Right forelimb (tissue), 1 donor: ENCODE results near the gene AMBP.
A peak's percentile ranks its signal among the peaks of the same experiment; 100 is the strongest.

Experiments
- DNase-seq: peaks from one replicate; pipeline ENCODE4 v3.0.0-alpha.2; 2018

The AMBP gene

DNA sequence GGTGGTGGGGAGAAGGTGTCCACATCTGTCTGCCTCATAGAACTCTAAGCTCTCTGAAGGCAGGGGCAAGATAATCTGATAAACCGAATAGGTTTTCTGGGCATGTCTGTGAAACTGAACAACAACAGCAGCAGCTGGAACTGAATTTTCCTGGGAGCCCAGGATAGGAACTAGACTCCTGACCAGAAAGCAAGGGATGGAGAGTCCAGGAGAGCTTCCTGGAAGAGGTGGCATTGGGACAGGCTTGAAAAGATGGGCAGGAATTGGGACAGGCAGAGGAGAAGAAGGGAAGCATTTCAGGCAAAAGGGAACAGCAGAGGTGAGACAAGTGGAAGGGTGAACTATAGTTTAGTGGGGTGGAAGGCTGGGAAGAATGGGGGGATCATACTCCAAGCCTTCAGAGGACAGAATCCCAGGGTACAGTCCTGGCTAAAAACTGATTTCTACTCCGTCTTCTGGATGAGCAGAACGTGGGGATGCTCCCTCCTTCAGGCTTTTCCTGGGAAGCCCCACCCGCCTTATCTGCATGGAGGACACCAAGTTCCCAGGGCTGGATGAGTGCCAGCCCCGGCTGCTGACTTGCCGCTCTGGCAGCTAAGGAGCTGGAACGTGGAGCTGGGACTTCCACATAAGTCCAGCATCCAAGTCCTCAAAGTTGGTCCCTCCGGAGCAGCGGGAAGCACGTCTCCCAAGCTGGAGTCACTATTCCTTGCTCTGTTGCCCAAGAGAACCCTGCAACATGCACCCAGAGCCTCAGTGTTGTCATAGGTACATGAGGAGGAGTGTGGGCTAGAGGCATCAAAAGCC is 34.9 kb upstream of the AMBP start:
- no peak for DNase-seq

DNA sequence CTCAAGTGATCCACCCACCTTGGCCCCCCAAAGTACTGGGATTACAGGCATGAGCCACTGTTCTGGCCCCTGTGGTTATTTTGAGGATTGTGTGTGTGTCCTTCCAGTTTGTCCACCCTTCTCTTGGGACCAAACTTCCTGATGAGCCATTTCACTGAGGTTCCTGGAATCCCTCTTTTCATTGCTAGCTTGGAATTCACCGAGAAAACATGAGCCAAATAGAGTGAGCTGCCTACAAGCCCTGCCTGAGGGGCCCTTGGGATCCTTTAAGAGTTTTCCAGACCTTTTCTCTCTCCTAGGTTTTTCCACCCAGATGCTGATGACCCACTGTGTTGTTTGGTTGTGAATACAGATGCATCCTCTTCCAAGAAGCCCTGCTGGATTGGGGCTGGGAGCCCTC is 34.2 kb upstream of the AMBP start:
- DNase-seq, result no peak

DNA sequence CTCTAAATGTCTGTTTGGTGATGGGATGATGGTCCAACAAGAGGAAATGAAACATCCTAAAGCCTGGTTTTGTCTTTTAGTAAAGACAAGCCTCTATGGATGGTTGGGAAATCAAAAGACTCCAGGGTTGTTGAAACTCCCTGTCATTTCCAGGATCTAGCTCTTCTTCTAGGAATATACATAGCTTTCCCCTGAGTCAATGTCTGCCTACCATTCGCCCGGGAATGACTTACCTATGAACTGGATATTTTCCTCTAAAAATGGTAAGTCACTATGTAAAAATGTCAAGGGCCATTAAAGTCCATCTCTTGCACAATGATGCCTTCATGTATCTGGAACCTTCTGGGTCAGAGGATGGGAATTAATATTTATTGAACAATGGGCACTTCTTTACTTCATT is 32.1 kb upstream of the AMBP start:
- DNase-seq, result no peak

DNA sequence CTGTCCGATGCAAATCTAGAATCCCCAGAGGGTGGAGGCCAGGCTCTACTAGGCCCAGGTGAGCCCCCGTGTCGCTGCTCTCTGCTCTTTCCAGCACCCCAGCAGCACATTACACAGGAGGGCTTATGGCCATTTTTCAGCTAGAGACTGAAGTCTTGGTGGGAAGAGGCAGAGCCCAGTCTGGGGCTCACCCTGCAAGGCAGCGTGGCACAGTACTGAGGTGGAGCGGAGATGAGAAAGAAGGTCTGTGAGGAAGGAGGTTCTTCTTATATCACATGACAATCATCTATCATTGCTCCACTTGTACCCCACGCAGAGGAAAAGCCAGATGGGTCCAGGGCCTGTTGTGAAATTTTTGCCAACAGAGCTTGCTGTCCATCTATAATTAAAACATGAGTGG is 31.0 kb upstream of the AMBP start:
- DNase-seq, result no peak

DNA sequence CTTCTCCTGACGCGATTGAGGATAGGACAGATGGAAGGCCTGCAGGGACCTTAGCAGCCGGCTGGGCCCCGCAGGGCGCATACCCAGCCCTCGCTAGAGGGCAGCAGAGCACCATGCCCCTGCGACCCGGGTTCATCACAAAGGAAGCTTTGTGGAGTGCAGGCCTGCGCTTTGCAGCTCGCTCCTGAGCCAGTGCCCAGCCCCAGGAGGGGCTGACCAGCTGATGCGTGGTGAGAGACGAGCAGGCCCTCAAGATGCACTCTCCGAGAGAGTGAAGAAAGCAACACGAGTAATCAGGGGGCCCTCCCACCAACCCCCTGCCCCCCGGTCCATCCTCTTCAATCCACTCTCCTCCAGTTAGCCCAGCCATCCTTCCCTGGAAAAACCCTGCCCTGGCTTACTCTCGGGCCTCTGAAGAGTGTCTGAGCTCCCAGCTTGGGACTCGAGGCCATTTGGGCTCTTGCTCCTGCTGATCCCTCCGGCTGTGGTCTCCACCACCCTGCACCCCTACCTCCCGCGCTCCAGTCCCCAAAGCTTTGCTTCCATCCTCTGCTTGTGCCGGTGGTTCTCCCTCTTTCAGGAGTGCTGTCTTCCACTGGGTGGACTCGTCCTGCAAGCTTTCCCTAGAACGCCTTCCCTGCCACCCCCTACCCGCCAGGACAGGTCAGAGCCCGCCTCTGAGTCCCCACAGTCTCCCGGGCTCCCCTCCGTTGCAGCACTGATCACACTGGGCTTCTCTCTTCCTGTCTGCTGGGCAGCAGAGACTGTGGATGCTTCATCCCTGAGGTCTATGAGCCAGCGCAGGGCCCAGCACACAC is 30.1 kb upstream of the AMBP start:
- peak; percentile 90 for DNase-seq

DNA sequence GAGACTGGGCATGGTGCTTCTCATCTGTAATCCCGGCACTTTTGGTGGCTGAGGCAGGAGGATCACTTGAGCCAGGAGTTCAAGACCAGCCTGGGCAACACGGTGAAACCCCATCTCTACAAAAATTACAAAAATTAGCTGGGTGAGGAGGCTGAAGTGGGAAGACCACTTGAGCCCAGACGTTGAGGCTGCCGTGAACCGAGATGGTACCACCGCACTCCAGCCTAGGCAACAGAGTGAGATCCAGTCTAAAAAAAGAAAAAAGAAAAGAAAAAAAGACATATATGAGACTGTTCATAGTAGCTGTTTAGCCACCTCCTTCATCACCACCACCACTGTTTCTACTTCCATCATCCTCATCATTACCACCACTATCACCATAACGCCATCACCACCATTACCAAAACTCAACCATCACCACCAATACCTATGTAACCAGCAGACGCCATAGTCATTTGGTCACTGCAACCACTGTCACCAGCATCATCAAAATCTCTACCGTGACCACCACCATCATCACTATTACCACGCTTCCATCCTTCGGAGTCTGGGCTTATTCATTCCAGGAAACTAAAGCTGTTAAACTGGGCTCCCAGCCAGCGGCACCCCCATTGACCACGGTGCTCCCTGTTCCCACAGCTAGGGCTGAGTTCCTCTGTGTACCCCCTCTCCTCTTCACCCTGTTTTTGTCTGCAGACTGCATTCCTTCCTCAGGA is 29.3 kb upstream of the AMBP start:
- DNase-seq, result no peak

DNA sequence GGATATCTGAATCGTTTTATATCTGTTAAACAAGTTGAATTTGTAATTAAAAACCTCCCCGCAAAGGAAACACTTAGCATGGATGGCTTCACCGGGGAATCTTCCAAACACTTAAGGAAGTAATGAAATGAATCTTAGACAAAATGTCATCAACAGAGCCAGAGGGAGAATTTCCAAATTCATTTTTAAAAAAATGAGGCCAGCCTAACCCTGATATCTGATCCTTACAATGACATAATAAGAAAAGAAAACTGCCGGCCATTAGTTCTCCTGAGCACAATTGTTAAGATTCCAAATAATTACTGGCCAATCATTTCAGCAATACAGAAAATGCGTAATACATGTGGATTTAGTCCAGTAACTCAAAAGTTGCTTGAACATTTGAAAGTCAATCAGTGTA is 27.1 kb upstream of the AMBP start:
- DNase-seq, result no peak

DNA sequence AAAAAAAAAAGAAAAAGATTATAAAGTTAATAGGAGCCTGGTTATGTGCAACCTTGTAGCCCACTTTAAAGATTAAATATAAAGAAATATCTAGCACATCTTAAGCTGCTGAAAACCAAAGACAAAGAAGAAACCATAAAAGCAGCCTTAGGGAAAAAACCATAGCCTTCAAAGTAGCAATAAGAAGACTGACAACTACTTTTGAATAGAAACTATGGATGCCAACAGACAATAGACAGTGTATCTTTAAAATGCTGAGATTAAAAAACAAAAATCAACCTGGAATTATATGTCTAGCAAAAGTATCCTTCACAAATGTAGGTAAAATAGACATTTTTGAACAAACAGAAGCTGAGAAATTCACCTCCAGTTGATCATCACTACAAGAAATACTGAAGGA is 24.4 kb upstream of the AMBP start:
- DNase-seq, result no peak

DNA sequence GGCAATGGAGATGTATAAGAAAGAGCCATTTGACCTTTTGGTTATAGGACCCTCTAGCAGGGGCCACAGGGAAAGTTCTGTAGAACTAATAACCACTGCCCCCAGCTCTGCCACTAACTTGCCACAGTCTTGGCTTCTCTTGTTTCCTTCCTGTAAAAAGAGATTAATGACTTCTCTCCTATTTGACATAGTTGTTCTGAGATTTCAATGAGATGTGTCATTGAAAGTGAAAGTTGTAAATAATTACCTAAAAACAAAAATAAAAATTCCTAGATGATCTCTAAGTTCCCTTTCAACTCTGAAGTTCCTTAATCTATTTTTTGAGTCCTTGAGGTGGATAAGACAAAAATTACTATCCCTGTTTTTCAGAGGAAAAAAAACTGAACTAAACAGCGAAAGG is 22.4 kb upstream of the AMBP start:
- no peak for DNase-seq

DNA sequence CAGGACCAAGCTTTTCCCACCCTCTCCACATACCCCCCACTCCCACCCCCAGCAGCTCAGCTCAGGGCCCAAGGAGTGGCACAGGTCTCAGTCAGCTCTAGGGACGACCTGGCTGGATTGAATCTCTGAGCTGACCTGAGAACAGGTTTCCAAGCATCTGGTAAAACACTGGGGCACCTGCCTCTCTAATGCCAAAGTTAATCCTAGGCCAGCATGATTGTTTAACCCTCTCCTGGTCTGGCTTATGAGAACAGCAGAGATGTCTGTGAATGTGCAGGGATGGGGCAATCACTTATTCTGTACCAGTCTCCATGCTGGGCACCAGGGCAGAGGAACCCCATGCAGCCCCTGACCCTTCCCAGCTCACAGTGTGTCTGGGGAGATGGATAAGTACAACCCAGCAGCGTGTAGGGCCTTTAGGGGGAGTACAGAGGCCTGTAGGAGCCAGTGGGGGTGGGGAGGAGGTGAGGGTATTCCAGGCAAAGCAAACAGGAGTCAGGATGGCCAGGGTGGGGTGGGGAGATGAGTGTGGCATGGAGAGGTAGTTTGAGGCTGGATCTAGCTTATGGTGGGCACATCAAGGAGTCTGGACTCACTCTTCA is 21.7 kb upstream of the AMBP start:
- no peak for DNase-seq

DNA sequence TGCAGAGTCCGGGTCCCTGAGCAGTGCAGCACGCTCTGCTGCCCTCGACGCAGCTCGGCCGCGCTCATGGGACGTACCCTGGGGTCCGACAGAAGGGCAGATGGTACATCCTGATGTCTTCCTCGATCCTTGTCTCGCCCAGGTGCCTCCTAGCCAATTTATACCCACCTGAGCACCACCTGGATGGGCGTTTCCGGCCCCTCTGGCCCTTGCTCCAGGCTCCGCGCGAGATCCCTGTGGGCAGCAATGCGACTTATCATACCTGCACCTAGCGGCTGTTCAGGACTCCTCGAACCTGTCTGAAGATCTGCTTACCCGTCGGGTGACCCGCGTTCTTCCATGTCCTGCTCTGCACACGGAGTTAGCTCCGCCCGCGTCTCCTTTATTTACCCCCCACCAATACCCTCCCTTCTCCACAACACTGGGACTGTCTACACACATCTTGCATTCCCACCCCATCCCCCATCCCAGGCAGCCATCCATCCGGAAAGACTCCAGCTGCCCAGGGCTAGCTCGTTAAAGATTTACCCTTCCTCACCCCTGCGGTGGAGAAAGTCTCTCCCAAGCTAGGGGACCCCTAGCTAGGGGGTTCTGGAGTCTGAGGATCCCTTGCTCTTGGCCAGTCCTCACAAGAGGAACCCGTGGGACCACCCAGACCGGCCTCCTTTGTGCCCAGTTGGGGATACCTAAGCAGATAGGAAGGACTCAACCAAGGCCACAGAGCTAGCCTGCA is 21.0 kb upstream of the AMBP start, which contains the start of gene KIF12:
Gene KIF12 (minus strand): TSS at position 357 of the 733 bp plus-strand sequence. CDS start 16 bp downstream, at position 341.
- DNase-seq, result no peak

DNA sequence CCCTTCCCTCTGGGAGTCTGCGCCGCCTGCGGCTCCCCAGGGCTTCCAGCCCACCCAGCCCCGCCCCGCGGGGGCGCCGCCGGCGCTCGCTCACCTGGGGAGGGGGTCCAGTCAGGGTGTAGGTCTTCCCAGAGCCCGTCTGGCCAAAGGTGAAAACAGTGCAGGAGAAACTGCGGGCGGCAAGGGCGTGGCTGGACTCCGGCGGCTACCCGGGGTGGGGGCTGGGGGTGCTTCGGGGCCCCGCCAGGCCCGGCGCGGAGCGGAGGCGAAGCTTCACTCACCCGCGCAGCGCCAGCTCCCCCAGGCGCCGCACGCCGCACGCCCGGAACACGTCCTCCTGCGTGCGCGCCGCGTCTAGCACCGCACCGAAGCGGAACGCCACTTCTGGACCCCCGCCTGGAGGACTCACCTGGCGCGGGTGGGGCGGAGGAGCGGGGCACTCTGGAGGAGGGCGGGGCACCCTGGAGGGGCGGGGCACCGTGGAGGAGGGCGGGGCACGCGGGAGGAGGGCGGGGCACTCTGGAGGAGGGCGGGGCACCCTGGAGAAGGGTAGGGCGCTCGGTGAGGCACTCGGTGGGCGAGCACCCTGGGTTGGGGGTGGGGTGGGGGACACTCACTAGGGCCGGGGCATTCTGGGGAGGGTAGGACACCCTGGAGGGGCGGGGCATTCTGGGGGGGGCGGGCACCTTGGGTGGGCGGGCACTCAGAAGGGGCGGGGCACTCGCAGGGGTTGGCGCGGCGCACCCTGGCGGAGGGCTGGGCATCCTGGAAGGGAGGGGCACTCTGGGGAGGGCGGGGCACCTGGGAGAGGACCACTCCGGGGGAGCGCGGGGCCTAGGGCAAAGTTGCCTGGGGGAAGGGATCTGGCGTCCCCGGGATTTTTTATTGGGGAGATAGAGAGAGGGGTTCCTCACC is 20.2 kb upstream of the AMBP start:
- DNase-seq, result no peak

DNA sequence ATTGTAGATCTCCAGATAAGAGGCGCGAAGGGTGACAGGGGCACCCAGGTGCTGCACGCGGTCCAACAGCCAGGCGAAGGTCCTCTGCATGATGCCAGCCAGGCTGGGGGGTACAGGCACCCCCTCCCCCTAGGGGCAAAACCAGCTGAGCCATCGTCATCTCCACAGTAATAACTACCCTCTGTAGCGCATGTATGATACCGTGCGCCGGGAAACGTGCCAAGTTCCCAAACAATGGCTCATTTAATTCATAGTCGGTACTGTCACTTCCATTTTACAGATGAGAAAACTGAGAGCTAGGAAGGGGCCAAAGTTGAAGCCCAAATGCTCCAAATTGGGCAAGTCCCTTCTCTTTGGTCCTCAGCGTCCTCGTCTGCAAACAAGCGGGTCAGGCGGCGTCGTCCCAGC is 19.5 kb upstream of the AMBP start:
- no peak for DNase-seq

DNA sequence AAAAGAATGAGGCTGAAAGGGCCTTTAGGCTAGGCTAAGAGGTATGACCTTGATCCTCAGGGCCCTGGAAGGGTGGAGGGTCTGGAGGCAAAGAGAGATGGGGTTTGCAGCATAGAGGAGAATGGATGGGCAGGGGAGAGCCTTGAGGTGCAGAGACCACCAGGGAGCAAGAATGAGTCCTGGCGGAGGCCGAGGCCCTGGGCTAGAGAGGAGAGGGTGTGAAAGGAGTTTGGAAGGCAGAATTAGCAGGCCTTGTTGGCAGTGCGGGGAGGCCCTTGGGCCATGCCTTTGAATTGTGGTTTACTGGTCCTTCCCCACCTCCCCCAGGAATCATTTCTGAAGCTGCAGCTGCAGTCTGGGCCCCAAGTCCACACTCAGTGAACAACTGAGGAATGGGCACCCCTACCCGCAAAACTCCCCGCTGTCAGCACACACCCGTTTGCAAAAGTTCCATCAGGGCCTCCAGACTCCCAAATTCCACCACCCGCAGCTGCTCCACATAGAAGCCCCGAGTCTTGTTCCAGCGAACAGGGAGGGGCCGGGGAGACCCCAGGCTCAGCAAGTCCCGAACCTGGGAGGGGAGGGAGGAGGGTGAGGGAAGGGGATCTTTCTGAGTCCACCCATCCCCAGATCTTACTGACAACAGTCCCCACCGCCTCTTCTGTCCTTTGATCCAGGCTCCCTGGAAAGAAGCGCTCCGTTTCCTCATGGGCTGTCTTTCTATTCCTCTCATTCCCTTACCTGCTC is 18.9 kb upstream of the AMBP start:
- no peak for DNase-seq

DNA sequence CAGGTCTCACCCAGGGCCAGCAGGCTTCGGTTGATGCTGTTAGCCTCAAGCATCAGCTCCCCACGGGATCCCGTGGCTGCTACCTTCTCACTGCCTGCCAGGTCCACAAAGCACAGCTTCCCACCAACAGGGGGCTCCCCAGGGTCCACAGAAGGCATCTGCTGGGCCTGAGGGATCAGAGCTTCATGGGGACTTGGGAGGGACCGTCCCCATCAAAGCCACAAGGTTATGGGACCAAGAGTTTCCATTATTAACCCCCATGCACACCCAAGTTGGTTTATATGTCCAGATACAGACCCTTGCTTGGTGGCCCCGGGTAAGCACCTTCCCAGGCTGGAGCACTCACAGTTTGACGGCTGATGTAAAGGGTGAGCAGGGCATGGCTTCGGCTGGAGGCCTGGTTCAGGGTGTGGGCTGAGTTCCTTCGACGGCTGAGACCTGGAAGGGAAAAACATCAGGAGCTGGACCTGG is 18.0 kb upstream of the AMBP start:
- no peak for DNase-seq

DNA sequence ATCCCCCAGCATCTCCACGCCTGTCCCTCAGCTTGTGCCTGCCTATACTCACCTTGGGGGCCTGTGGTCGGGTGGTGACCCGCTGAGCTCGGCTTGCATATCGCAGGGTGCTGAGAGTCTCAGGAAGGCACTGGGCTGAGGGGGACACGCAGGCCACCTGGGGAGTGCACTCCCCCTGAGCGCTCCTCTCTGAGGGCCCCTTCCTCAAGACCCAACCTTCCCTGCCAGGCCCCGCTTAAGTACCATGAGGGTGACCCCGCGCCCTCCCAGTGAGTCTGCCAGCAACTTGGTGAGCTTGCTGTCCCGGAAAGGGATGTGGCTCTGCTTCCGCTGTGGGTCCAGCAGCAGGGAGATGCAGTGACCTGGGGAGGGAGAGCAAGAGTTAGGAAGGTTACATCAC is 16.9 kb upstream of the AMBP start:
- no peak for DNase-seq

DNA sequence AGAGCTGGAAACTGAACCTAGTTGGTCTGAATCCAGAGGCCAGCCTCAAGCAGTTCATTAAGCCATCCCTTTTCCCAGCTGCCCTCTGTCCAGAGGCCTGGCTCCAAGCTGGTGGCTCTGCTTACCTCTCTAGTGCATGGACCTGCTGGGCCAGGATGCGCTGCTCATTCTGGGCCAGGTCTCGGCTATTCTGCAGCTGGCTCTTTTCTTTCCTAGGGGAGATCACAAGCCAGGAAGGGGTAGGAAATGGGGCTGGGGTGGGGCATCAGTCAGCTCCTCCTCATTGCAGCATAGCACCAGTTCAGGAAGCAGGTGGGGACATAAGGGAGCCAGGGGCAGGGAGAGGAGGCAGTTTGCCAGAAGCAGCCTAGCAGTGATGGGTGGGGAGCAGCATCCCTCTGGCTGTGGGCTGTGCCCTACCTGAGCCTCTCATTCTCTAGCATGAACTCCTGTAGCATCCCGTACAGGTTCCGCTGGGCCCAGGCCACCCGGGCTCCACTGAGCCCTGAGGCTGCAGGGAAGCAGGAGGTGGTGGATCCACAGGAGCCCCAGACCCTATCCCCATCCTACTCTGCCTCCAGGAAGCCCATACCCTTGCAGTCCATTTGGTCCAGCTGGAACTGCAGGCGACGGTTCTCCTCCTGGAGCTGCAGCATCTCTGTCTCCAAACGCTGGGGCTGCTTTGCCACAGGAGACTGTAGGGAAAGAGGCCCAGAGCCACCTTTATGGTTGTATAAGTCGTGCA is 15.8 kb upstream of the AMBP start:
- DNase-seq, result peak; percentile 24

DNA sequence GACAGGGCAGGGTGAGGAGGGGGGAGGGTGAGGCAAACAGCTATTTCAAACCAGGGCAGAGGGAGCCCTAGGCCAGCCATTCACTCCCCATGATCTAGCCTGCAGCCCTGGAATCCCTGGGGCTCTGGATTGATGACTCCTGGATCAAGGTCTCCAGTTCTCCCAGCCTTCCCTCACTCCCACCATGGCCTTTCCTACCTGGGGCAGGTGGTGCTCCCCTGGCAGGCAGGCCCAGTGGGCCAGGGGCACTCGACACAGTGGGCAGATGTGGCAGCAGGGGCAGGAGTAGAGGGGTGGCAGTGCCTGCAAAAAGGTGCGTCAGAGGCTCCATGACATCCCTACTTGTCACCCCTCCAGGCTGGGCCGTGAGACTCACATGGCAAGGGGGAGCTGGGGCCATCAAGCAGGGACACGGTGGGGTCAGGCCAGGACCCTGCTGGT is 15.0 kb upstream of the AMBP start:
- peak; percentile 12 for DNase-seq

DNA sequence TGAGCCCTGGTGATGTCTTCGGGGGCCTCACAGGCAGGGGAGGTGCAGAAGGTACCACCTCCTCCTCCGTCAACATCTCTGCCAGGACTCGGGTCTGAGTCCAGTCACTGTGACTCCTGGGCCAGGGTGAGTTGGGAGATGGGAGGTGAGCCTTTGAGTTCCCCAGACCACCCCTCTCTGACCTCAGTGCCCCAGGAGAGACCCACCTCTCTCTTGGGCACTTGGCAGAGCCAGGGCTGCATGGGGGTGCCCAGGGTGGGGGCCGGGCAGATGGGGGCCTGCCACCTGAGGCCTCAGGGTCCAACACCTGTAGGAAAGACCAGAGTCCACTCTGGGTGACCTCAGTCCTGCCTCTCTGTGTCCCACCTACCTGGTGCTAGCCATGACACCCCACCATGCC is 14.2 kb upstream of the AMBP start:
- DNase-seq, result peak; percentile 25

DNA sequence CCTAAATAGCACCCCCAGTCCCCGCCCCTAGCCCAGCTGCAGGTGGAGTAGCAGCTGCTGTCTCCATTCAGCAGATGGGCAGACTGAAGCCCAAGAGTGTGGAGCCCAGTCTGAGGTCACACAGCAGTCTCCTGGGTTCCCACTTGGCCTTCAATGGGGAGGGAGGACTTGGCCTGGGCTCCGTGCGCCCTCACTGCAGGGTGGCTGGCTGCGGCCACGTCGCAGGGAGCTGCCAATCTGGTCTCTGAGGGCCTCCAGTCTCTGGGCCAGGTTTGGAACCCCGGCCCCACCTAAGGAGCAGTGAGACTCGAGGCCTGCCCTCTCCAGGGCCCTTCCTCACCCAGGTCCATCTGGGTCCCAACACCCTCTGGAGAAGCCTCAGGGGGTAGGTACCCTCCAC is 13.6 kb upstream of the AMBP start:
- DNase-seq, result peak; percentile 9
